GM12891 (cell line): ENCODE measurements around the gene CD163L1.
"Not testable (repeated sequence)": the region's sequence is repeated elsewhere in the genome, so short reads cannot be mapped to it uniquely, and the experiment has no call there.

Experiments used
- DNase-seq: peaks from one replicate; pipeline ENCODE4 v3.0.0; 2011; ENCODE audit warnings: low spot score; ENCODE audit not compliant: insufficient read length
- FAIRE-seq: peaks from 2 replicates; lab custom pipeline; 2011; peaks lifted over from hg19 to GRCh38; lab: Jason Lieb, UNC
- PAX5 ChIP-seq: IDR thresholded peaks from 2 replicates; pipeline ENCODE4 v1.6.1; 2011; ENCODE audit warnings: low read length, moderate library complexity, mild to moderate bottlenecking; ENCODE audit not compliant: insufficient read depth, severe bottlenecking
- POLR2A ChIP-seq: IDR thresholded peaks from 2 replicates; pipeline ENCODE4 v1.6.1; 2011; ENCODE audit warnings: low read depth, low read length, control low read depth
- POLR2AphosphoS5 ChIP-seq: IDR thresholded peaks from 2 replicates; pipeline ENCODE4 v1.6.1; 2011; ENCODE audit warnings: low read depth, low read length, control low read depth
- POU2F2 ChIP-seq: IDR thresholded peaks from 2 replicates; pipeline ENCODE4 v1.6.1; 2011; ENCODE audit warnings: low read depth, mild to moderate bottlenecking, control low read depth, low read length, moderate library complexity
- SPI1 ChIP-seq: IDR thresholded peaks from 2 replicates; pipeline ENCODE4 v1.6.1; 2011; ENCODE audit warnings: low read depth, low read length, control low read depth
- TAF1 ChIP-seq: IDR thresholded peaks from 2 replicates; pipeline ENCODE4 v1.6.1; 2011; ENCODE audit warnings: low read depth, low read length, control low read depth

Gene CD163L1

DNA sequence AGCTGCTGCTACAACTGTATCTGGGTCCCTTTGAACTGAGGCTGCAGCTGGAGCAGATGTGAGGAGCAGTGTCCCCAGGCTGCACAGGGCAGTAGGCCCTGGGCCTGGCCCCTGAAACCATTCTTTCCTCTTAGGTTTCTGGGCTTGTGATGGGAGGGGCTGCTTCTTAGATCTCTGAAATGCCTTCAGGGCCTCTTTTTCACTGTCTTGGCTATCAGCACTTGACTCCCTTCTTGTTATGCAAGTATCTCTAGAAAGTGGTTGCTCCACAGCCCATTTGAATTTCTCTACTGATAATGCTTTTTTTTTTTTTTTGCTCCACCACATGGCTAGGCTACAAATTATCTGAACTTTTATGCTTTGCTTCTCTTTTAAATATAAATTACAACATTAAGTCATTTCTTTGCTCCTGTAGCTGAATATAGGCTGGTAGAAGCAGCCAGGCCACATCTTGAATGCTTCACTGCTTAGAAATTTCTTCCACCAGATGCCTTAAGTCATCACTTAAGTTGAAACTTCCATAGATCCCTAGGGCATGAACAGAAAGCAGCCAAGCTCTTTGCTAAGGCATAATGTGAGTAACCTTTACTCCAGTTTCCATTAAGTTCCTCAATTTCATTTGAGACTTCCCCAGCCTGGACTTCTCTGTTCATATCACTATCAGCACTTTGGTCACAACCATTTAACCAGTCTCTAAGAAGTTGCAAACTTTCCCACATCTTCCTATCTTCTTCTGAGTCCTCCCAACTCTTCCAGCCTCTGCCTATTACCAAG lies 98.9 kb downstream of the CD163L1 start:
- FAIRE-seq (no peak), DNase-seq (no peak)
- no peak for TF ChIP-seq POLR2AphosphoS5
- no peak for TF ChIP-seq SPI1
- TF ChIP-seq PAX5, result no peak
- no peak for TF ChIP-seq POU2F2
- no peak for TF ChIP-seq TAF1
- TF ChIP-seq POLR2A, result no peak

- TF ChIP-seq PAX5, result no peak
- TF ChIP-seq POU2F2, result no peak
- no peak for TF ChIP-seq POLR2AphosphoS5
- TF ChIP-seq TAF1, result no peak
- TF ChIP-seq SPI1, result no peak
- no peak for TF ChIP-seq POLR2A
- FAIRE-seq, result no peak
- DNase-seq, result no peak
These were observed 104.3 kb downstream of the CD163L1 start for GRCh38 chr12:7339675-7340074.

GRCh38 chr12:7337790-7338189 lies 106.2 kb downstream of the CD163L1 start:
- FAIRE-seq, DNase-seq: not testable (repeated sequence)

DNA sequence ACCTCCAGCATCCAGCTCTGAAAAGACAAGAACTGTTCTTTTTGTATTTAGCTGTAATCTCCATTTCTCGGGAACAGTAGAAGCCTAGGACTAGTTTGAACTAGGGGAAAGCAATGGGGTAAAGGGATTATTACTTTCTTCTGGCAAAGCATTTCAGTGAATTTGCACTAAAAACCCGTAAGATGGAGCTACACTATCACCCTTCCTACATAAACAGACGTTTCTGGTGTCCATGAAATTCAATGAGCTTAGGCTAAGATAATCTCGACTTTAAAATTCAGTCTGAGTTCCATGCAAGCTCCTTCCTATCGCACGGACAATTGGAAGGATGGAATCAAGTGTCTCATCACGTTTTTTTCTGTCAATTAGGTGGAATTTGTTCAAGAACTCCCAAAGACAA lies 116.0 kb downstream of the CD163L1 start:
- FAIRE-seq (no peak), DNase-seq (no peak)
- no peak for TF ChIP-seq SPI1

GRCh38 chr12:7324176-7324575 lies 119.8 kb downstream of the CD163L1 start:
- FAIRE-seq (no peak), DNase-seq (no peak)
- TF ChIP-seq PAX5, result no peak
- TF ChIP-seq TAF1, result no peak
- no peak for TF ChIP-seq POU2F2
- TF ChIP-seq POLR2AphosphoS5, result no peak
- TF ChIP-seq POLR2A, result no peak
- TF ChIP-seq SPI1, result no peak

DNA sequence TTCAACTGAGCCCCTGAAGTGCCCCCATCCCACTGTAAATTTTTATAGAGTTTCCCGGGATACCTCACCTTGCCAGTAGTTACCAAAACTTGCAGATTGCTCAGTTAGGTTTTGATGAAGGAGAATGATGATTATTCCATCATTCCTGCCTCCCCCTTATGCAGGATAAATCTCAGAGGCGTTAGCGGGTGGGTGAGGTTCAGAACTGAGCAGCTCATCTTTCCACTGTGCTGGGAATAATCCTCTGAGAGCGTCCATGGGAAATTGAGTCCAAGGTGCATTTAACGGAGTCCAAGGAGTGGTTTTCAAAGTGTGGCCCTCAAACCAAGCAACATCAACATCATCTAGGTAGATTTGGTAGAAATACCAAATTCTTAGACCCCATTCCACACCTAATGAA lies 121.4 kb downstream of the CD163L1 start:
- FAIRE-seq (no peak), DNase-seq (no peak)
- TF ChIP-seq SPI1, result no peak
- no peak for TF ChIP-seq POU2F2
- no peak for TF ChIP-seq POLR2AphosphoS5
- TF ChIP-seq PAX5, result no peak
- TF ChIP-seq TAF1, result no peak
- TF ChIP-seq POLR2A, result no peak

- DNase-seq (no peak), FAIRE-seq (no peak)
- no peak for TF ChIP-seq POLR2A
- TF ChIP-seq POLR2AphosphoS5, result no peak
- no peak for TF ChIP-seq PAX5
- TF ChIP-seq SPI1, result no peak
- TF ChIP-seq TAF1, result no peak
- TF ChIP-seq POU2F2, result no peak
These were observed 122.3 kb downstream of the CD163L1 start for GRCh38 chr12:7321624-7322023.

- FAIRE-seq (no peak), DNase-seq (no peak)
- no peak for TF ChIP-seq POLR2A
- TF ChIP-seq POLR2AphosphoS5, result no peak
- TF ChIP-seq POU2F2, result no peak
- TF ChIP-seq TAF1, result no peak
- TF ChIP-seq SPI1, result no peak
- TF ChIP-seq PAX5, result no peak
These were observed 124.0 kb downstream of the CD163L1 start for GRCh38 chr12:7319930-7320329.

- no peak for DNase-seq
- no peak for FAIRE-seq
- no peak for TF ChIP-seq POLR2A
These were observed 133.9 kb downstream of the CD163L1 start for GRCh38 chr12:7310070-7310469.
